ENCODE data around the gene BMP3. TPM values are rescaled to one million over a fixed set of nuclear protein-coding genes. Genes with fewer than 3 reads are reported as not detected.

Gene BMP3
- total and polyA plus RNA-seq, 2 of the 8 experiments (the other 6 are each of a cell fraction or from before 2014, with no cell fraction given): 0.02 TPM; not detected in 1

GRCh38 chr4:81081156-81081555, 50.6 kb downstream of the BMP3 start:
- ChIA-PET CTCF (ENCODE audit: partially characterized antibody) (interaction anchor here (1.9 kb wide), 1 partner anchor 11 kb away, joined by 9 read pairs; no protein-coding TSS in a partner anchor), POLR2A (ENCODE audit: partially characterized antibody) (no interaction called here)
- H4K5ac ChIP-seq (ENCODE audit: insufficient read length, low read depth, low read length): no peak overlapping the region
- no peak overlapping the region for H3K4me3 ChIP-seq (ENCODE audit: extremely low read depth in 1 of 4, insufficient read depth in 2 of 4, low read depth in 3 of 4, low read length in 4 of 4)
- TF ChIP-seq JUN (IDR thresholded peaks at IDR 0.05; ENCODE audit: low read depth, low read length) (no peak), POLR2AphosphoS5 (IDR thresholded peaks at IDR 0.05; ENCODE audit: low read depth, low read length) (no peak), SP2 (IDR thresholded peaks at IDR 0.05; ENCODE audit: low read length) (no peak), GABPA (IDR thresholded peaks at IDR 0.05; ENCODE audit: borderline replicate concordance, insufficient read depth, low read length) (no peak)
- no peaks in the 10 kb centered on the region for H3K27me3 ChIP-seq (replicated peaks in 1 of 4; ENCODE audit: control insufficient read depth in 3 of 4, extremely low read depth in 1 of 4, insufficient read depth in 3 of 4, low read length in 3 of 4)
- WGBS, 2 experiments (ENCODE audit: extremely low coverage in 1 of 2, insufficient coverage in 1 of 2, insufficient read length in 1 of 2, insufficient replicate concordance in 2 of 2, low coverage in 1 of 2, low lambda C conversion rate in 2 of 2, missing lambda C conversion rate in 1 of 2): 94% methylated on average over 5 of the region's 5 CpGs; no CpG with 5 or more reads in 1 of the 2 experiments
- no peak overlapping the region for H2BK120ac ChIP-seq (replicated peaks; ENCODE audit: low read depth, low read length)
- H3K23me2 ChIP-seq (ENCODE audit: low read depth, low read length): no peaks in the 10 kb centered on the region
- no peak for DNase-seq (ENCODE audit: low read depth in 1 of 2, low spot score in 2 of 2)
- H2BK15ac ChIP-seq (ENCODE audit: low read length): no peak overlapping the region
- no peak overlapping the region for H3K4me2 ChIP-seq (ENCODE audit: insufficient read depth in 1 of 2, low read depth in 2 of 2, low read length in 2 of 2)
- H4K8ac ChIP-seq (ENCODE audit: extremely low read depth, insufficient read depth, low read length): no peak overlapping the region
- H3K14ac ChIP-seq (ENCODE audit: insufficient read length): no peak overlapping the region
- no peak overlapping the region for H2AK5ac ChIP-seq (ENCODE audit: low read depth, low read length)
- no peak overlapping the region for H4K91ac ChIP-seq (replicated peaks; ENCODE audit: insufficient read length, low read length)
- no peaks in the 10 kb centered on the region for H4K20me1 ChIP-seq (replicated peaks in 1 of 2; ENCODE audit: control insufficient read depth in 1 of 2, insufficient read depth in 2 of 2, low read length in 2 of 2)
- H2BK20ac ChIP-seq (ENCODE audit: low read length): no peak overlapping the region
- no peaks in the 10 kb centered on the region for H3K36me3 ChIP-seq (ENCODE audit: control insufficient read depth in 2 of 4, insufficient read depth in 4 of 4, low read length in 3 of 4)
- H3K56ac ChIP-seq (replicated peaks; ENCODE audit: insufficient read length, low read depth, low read length): no peak overlapping the region
- no peak overlapping the region for H2BK5ac ChIP-seq (ENCODE audit: low read depth, low read length)
- H2AFZ ChIP-seq (ENCODE audit: low read length): no peak overlapping the region
- no peak for FAIRE-seq
- no peaks in the 10 kb centered on the region for H3K4me1 ChIP-seq (replicated peaks in 1 of 4; ENCODE audit: control insufficient read depth in 3 of 4, insufficient read depth in 4 of 4, low read length in 3 of 4)
- H3K23ac ChIP-seq (ENCODE audit: insufficient read length): no peak overlapping the region
- no peak overlapping the region for H3K9ac ChIP-seq (replicated peaks in 1 of 4; ENCODE audit: extremely low read depth in 1 of 4, low read depth in 3 of 4, low read length in 3 of 4)
- no peak overlapping the region for H2BK12ac ChIP-seq (ENCODE audit: low read depth, low read length)
- H3K9me3 ChIP-seq (ENCODE audit: insufficient read depth in 2 of 2, low read depth in 1 of 2, low read length in 1 of 2): peaks cover 0 to 3% of the 10 kb centered on the region in 2 experiments; a peak in 2 of 4 replicates
- no peaks in the 10 kb centered on the region for H3K79me2 ChIP-seq (ENCODE audit: control insufficient read depth in 1 of 2, insufficient read depth in 2 of 2, low read length in 2 of 2)
- no peaks in the 10 kb centered on the region for H3K79me1 ChIP-seq (ENCODE audit: low read depth, low read length)
- no peak overlapping the region for H3K4ac ChIP-seq (replicated peaks; ENCODE audit: insufficient read length, low read depth, low read length)
- no peak overlapping the region for H3K18ac ChIP-seq (ENCODE audit: extremely low read depth, low read length)
- H3K27ac ChIP-seq (ENCODE audit: low read depth, low read length): no peak overlapping the region
